ENCODE data around the gene BMPR2. TPM values are rescaled to one million over a fixed set of nuclear protein-coding genes. Genes with fewer than 3 reads are reported as not detected.

BMPR2 gene
- total RNA-seq, 4 donors from 2014 or later: 56.1 to 112 (median 66.6) TPM

DNA sequence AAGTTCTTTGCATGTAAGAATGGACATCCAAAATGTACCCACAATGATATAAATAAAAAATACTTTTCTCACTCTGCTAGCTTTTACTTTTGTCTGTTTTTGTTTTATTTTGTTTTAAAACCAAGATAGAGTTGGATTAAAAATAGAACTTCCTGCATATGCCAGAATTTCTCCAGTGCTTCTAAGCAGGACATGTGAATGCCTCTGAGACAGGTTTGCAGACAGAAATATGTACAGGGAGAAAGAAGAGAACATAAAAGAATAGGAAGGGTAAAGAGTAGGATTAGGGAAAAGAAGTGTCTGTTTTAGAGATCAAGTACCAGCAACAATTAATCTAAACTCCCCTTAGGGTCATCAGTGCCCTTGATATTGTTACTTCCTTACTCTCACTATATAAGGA, 114.4 kb downstream of the BMPR2 start:
- TF ChIP-seq, protein P1, sequence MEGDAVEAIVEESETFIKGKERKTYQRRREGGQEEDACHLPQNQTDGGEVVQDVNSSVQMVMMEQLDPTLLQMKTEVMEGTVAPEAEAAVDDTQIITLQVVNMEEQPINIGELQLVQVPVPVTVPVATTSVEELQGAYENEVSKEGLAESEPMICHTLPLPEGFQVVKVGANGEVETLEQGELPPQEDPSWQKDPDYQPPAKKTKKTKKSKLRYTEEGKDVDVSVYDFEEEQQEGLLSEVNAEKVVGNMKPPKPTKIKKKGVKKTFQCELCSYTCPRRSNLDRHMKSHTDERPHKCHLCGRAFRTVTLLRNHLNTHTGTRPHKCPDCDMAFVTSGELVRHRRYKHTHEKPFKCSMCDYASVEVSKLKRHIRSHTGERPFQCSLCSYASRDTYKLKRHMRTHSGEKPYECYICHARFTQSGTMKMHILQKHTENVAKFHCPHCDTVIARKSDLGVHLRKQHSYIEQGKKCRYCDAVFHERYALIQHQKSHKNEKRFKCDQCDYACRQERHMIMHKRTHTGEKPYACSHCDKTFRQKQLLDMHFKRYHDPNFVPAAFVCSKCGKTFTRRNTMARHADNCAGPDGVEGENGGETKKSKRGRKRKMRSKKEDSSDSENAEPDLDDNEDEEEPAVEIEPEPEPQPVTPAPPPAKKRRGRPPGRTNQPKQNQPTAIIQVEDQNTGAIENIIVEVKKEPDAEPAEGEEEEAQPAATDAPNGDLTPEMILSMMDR (IDR thresholded peaks at IDR 0.05; ENCODE audit: low read depth): no peak

DNA sequence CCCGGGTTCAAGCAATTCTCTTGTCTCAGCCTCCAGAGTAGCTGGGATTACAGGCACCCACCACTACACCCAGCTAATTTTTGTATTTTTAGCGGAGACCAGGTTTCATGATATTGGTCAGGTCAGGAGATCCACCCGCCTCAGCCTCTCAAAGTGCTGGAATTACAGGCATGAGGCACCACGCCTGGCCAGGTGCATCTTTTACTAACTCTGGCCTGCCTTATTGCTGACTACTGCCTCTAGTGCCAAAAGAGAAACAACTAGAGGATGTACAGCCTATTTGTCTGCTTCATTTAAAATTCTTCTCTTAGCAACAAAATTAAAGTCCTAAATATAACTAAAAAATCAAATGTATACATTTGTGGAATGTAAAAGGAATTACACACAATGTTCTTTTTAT, 115.4 kb downstream of the BMPR2 start:
- TF ChIP-seq, protein P1 (IDR thresholded peaks at IDR 0.05; ENCODE audit: low read depth): no peak

DNA sequence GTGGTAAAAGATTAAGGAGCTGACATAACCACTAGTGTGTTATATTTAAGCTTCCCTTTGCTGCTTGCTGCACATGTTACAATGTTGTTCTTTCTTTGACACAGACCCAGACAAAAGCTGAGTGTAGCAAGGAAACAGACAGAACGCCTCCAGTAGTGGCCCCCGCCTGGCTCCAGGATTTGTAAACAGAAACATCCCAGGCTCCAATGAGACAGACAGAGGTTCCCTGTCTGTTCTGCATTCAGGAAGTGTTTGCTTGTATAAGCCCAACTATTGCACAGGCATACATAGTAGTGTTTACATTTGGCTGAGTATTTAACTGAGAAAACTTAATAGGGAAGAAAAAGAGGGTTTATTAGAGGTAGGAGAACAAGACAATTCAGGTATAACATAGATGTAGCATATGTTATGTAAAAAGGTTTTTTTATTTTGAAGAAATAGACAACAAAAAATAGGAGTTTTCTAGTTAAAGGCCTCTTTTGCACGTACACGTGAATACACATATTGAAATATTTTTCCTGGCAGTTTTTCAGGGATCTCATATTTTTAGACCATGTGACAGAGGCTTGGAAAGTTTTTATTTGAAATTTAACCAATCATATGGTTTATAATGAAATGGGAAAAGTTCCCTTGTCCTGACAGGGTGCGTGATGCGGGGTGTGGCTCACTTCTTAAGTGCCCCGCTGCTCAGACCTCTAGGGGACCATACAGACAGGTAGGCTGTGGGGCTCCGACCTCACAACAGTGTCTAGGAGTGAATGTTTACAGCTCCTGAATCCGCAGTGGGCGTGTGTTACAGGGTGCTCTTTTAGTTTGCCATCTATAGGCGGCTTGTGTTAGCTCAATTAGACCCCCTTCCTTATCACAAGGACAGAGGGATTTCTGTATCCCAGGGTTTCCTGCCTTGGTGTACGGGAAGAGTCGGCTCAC, 118.4 kb downstream of the BMPR2 start:
- TF ChIP-seq, protein P1 (IDR thresholded peaks at IDR 0.05; ENCODE audit: low read depth): no peak

DNA sequence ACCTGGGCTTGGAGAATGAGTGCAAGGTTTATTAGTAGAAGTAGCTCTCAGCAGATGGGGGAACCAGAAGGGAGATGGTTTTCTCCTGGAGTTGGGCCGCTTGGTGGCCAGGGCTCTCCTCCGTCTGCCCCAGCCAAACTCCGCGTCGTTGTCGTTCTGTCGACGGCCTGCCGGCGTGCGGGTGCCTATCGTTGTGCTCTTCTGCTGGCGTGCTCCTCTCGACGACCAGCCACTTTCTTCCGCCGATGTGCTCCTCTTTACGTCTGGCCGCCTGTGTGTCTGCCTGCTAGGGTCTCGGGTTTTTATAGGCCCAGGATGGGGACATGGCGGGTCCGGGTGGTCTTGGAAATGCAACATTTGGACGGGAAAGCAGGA, 119.1 kb downstream of the BMPR2 start:
- TF ChIP-seq, protein P1 (IDR thresholded peaks at IDR 0.05; ENCODE audit: low read depth): no peak

DNA sequence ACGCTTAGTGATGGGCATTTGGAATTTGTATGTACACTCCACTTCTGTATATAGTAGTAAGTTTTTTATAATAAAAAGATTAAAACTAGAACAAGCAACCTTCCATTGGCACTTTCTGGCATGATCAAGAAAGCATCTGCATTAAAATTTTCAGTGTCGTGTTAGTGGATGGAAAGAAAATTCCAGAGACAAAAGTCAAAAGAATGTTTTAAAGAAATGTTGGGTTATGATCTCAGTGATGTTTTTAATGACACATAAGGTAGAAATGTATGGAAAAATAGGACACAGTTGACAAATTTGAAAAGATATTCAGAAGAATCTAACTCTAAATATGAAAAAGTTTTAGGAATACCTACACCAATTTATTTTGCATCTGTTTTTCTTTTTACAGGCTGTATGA, 132.6 kb downstream of the BMPR2 start:
- TF ChIP-seq, protein P1 (IDR thresholded peaks at IDR 0.05; ENCODE audit: low read depth): no peak

DNA sequence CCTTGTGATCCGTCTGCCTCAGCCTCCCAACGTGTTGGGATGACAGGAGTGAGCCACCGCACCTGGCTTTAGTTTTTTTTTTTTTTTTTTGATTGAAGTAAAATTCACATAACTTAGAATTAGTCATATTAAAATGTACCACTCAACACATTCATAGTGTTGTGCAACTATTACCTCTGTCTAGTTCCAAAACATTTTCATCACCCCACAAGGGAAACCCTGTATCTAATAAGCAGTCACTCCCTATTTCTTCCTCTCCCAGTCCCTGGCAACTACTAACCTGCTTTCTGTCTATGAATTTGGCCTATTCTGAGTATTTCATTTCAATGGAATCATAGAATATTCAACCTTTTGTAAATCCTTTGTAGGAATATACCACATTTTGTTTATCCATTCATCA, 134.8 kb downstream of the BMPR2 start:
- TF ChIP-seq, protein P1 (IDR thresholded peaks at IDR 0.05; ENCODE audit: low read depth): no peak

DNA sequence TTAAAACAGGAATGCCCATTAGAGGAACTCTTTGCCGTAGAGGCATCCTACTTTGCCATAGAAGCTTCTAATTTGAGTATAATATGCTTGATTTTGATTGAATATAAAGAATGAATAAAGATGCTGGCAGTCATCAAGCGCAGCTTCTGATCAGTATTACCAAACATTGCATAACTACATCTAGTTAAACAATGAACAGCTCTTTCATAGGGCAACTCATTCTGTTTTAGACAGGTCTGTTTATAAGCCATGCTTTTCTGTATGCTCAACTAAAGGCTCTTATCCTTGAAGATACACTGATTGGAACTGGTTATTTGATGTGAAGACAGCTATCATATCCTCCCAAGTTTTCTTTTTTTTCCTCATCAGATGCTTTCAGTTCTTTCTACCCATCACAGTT, 136.0 kb downstream of the BMPR2 start:
- TF ChIP-seq, protein P1 (IDR thresholded peaks at IDR 0.05; ENCODE audit: low read depth): no peak

Measured in subcutaneous adipose tissue (tissue), 4 donors.